RKO (cell line): ENCODE data around the gene RPL38.
A peak's percentile ranks its signal among the peaks of the same experiment; 100 is the strongest.

Experiments used
- DNase-seq: peaks from one replicate; pipeline ENCODE4 v3.0.0-alpha.2; 2016; ENCODE audit warnings: low spot score

RPL38 gene

GRCh38 chr17:74203439-74204240 is at the start of gene RPL38:
Gene RPL38 (plus strand): TSS chr17:74203678. CDS start chr17:74203956, 278 bp downstream.
- peak; percentile 95 for DNase-seq

GRCh38 chr17:74153821-74154430 is 49.6 kb upstream of the RPL38 start:
- no peak for DNase-seq

- DNase-seq, result no peak
Observed at GRCh38 chr17:74156878-74157277, 46.6 kb upstream of the RPL38 start.

DNA sequence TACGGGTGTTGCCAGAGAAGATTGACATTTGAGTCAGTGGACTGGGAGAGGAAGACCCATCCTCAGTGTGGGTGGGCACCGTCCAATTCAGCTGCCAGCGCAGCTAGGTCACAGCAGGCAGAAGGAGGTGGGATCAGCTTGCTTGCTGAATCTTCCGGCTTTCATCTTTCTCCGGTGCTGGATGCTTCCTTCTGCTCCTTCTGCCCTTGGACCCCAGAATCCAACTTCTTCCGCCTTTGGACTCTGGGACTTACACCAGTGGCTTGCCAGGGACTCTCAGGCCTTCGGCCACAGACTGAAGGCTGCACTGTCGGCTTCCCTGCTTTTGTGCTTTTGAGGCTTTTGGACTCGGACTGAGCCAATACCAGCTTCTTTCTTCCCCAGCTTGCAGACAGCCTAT is 46.1 kb upstream of the RPL38 start:
- DNase-seq, result no peak

GRCh38 chr17:74158761-74159160 is 44.7 kb upstream of the RPL38 start:
- no peak for DNase-seq

- no peak for DNase-seq
Observed at GRCh38 chr17:74159226-74159840, 44.1 kb upstream of the RPL38 start.

GRCh38 chr17:74160656-74161502 is 42.6 kb upstream of the RPL38 start:
- DNase-seq, result no peak

GRCh38 chr17:74161503-74161875 is 42.0 kb upstream of the RPL38 start:
- no peak for DNase-seq

- DNase-seq, result no peak
Observed at GRCh38 chr17:74163271-74163821, 40.1 kb upstream of the RPL38 start.

GRCh38 chr17:74163836-74164235 is 39.6 kb upstream of the RPL38 start:
- DNase-seq, result no peak

DNA sequence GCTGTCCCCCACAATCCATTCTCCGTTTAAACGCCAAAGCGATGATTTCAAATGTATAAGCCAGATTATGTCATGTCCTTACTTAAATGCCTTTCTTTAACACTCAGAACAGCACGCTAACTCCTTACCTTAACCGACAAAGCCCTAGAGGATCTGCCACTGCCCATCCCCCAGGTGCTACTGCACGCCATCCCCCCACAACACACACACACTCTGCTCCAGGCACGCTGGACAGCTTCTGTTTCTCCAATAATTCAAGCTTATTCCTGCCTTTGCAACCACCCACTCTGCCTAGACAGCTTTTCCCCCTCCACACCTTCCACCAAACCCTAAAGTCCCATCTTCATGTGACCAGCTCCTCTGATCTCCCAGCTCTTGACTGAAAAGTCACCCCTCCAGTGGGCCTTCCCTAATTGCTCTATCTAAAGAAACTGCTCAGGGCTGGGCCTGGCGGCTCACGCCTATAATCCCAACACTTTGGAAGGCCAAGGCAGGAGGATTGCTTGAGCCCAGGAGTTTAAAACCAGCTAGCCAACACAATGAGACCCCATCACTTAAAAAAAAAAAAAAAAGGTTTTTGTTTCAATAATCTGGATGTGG is 38.9 kb upstream of the RPL38 start:
- DNase-seq, result no peak

- DNase-seq, result no peak
Observed at GRCh38 chr17:74165797-74166365, 37.6 kb upstream of the RPL38 start.

GRCh38 chr17:74170924-74171323 is 32.6 kb upstream of the RPL38 start:
- DNase-seq, result no peak

- no peak for DNase-seq
Observed at GRCh38 chr17:74172700-74173099, 30.8 kb upstream of the RPL38 start.

GRCh38 chr17:74176546-74177001 is 26.9 kb upstream of the RPL38 start:
- peak; percentile 61 for DNase-seq

GRCh38 chr17:74177018-74177450 is 26.4 kb upstream of the RPL38 start:
- peak; percentile 10 for DNase-seq

GRCh38 chr17:74179576-74179975 is 23.9 kb upstream of the RPL38 start:
- no peak for DNase-seq

DNA sequence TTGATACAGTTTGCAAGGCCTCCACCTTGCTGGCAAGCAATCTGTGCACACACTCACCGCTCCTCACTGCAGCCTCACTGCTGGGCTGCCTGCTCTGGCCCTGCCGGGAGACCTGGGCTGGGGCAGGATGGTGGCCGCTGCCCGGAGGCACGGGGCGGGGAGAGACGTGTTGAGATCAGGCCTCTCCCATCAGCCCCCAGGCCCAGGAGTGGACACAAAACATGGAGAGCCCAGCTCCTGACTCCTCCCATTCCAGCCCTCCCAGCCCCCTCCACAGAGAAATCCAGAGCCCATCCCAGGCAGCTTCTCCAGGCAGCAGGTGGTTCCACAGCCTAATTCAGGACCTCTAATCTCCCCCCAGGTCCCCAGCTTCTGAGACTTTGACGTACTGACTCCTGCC is 23.1 kb upstream of the RPL38 start:
- DNase-seq, result no peak

GRCh38 chr17:74181341-74181740 is 22.1 kb upstream of the RPL38 start:
- DNase-seq, result no peak

DNA sequence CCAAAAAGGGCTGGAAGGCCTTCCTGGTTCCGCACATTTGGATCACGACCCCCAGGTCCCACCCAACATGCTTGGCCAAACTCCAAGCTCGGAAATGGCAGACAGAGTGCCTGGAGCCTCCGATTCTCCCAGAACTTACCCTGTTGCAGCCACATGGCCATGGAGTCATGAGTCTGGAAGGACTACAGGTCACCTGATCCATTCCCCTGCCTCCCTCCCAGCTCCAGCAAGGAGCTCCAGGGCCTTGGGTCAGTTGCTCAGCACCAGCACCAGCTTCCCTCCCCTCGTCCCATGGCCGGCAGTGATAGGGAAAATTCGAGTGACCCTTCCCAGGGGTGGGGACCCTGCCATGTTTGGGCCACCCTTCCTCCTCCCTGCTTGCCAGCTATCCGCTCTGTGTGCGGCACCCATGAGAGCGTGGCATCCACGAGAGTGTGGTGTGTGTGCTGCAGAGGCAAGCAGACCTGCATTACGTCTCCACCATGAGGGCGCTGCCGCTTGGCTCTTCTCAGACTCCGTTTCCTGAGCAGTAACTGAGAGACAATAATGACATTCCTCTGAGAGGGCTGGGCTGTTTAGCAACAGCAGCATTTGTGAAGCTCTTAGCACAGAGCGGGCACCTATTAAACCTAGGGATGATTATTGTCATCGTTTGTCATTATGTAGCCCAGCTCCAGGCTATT is 21.3 kb upstream of the RPL38 start:
- no peak for DNase-seq

DNA sequence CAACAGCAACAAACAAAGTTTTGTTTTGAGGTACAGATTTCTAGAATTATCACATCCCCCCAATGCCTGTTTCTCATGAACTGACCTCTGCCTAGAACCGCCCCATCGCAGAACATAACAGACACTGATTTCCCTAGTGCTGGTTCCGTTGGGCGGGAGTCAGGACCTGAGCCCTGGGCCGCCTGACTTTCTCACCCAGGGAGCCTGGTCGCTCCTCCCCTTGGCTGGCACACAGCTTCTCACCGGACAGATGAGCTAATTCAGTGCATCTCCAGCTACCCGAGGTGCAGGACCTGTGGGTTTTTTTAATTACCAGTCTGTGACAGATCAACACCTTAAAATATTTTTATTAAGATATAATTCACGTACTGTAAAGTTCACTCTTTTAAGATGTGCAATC is 20.1 kb upstream of the RPL38 start:
- DNase-seq, result no peak
